Mesenchymal stem cell (in vitro differentiated cells and primary cell): ENCODE measurements around the gene DCAF5.
"Not testable (repeated sequence)": the region's sequence is repeated elsewhere in the genome, so short reads cannot be mapped to it uniquely, and the experiment has no call there.

Experiments
- DNase-seq: peaks from one replicate; pipeline ENCODE4 v3.0.0-alpha.2; 2013
- H2AFZ ChIP-seq: one replicate; pipeline ENCODE4 v1.6.1; 2013; ENCODE audit warnings: low read depth, mild to moderate bottlenecking, control low read depth, inconsistent platforms, low read length, moderate library complexity
- H2AK5ac ChIP-seq: 2 replicates; pipeline ENCODE4 v1.6.1; 2013; ENCODE audit warnings: low read length, moderate library complexity, mild to moderate bottlenecking, inconsistent platforms; ENCODE audit not compliant: severe bottlenecking
- H2BK120ac ChIP-seq: one replicate; pipeline ENCODE4 v1.6.1; 2013; ENCODE audit warnings: low read depth, mild to moderate bottlenecking, inconsistent platforms, low read length, moderate library complexity
- H2BK12ac ChIP-seq, 2 experiments: one replicate each; pipeline ENCODE4 v1.6.1; 2013; ENCODE audit warnings: inconsistent platforms in 2 of 2, low read length in 2 of 2, mild to moderate bottlenecking in 2 of 2, moderate library complexity in 2 of 2, control low read depth in 1 of 2
- H2BK15ac ChIP-seq: one replicate; pipeline ENCODE4 v1.6.1; 2013; ENCODE audit warnings: mild to moderate bottlenecking, low read depth, inconsistent platforms; ENCODE audit not compliant: poor library complexity, severe bottlenecking
- H2BK5ac ChIP-seq: 2 replicates; pipeline ENCODE4 v1.6.1; 2013; ENCODE audit warnings: low read depth, mild to moderate bottlenecking, low read length, control low read depth, inconsistent platforms; ENCODE audit not compliant: poor library complexity, severe bottlenecking
- H3K14ac ChIP-seq, 2 experiments: one replicate each; pipeline ENCODE4 v1.6.1; 2013; ENCODE audit warnings: inconsistent platforms in 2 of 2, low read length in 2 of 2, control low read depth in 1 of 2, mild to moderate bottlenecking in 1 of 2, moderate library complexity in 1 of 2
- H3K18ac ChIP-seq, 2 experiments: one replicate each; pipeline ENCODE4 v1.6.1; 2013; ENCODE audit warnings: inconsistent platforms in 2 of 2, low read length in 2 of 2, control low read depth in 1 of 2, low read depth in 1 of 2, mild to moderate bottlenecking in 1 of 2
- H3K23ac ChIP-seq, 2 experiments: one replicate each; pipeline ENCODE4 v1.6.1; 2013; ENCODE audit warnings: inconsistent platforms in 2 of 2, low read length in 2 of 2, mild to moderate bottlenecking in 2 of 2, moderate library complexity in 2 of 2, control low read depth in 1 of 2
- H3K27ac ChIP-seq: 2 replicates; pipeline ENCODE4 v1.5.1; 2013; ENCODE audit warnings: mild to moderate bottlenecking, moderate library complexity, low read length, control low read depth, inconsistent platforms; ENCODE audit not compliant: poor library complexity, severe bottlenecking
- H3K27me3 ChIP-seq, 2 experiments: 2 replicates each; pipeline versions ENCODE4 v1.6.1 to v1.7.0; 2013; ENCODE audit warnings: low read length in 2 of 2, mild to moderate bottlenecking in 2 of 2, moderate library complexity in 2 of 2, control low read depth in 1 of 2, inconsistent platforms in 1 of 2; ENCODE audit not compliant: control insufficient read depth in 1 of 2, insufficient read depth in 1 of 2
- H3K36me3 ChIP-seq, 2 experiments: 2 replicates each; pipeline versions ENCODE4 v1.6.1 to v1.7.0; 2013; ENCODE audit warnings: low read length in 2 of 2, control low read depth in 1 of 2, inconsistent platforms in 1 of 2, low read depth in 1 of 2, mild to moderate bottlenecking in 1 of 2; ENCODE audit not compliant: insufficient read depth in 2 of 2, control insufficient read depth in 1 of 2
- H3K4ac ChIP-seq, 2 experiments: one replicate each; pipeline ENCODE4 v1.6.1; 2013; ENCODE audit warnings: inconsistent platforms in 2 of 2, low read length in 2 of 2, mild to moderate bottlenecking in 2 of 2, moderate library complexity in 2 of 2, control low read depth in 1 of 2, low read depth in 1 of 2
- H3K4me1 ChIP-seq: 2 replicates; pipeline ENCODE4 v1.6.1; 2013; ENCODE audit warnings: low read depth, low read length, control low read depth; ENCODE audit not compliant: control insufficient read depth, insufficient read depth
- H3K4me2 ChIP-seq: 2 replicates; pipeline ENCODE4 v1.6.1; 2013; ENCODE audit warnings: low read length, mild to moderate bottlenecking, inconsistent platforms; ENCODE audit not compliant: poor library complexity, severe bottlenecking
- H3K4me3 ChIP-seq, 2 experiments: 2 replicates each; pipeline versions ENCODE4 v1.5.1 to v1.7.0; 2013; ENCODE audit warnings: low read length in 2 of 2, mild to moderate bottlenecking in 2 of 2, control low read depth in 1 of 2, low read depth in 1 of 2; ENCODE audit not compliant: insufficient read depth in 1 of 2
- H3K79me1 ChIP-seq: replicated peaks from 2 replicates; pipeline ENCODE4 v1.6.1; 2013; ENCODE audit warnings: mild to moderate bottlenecking, control low read depth, low read length, inconsistent platforms; ENCODE audit not compliant: poor library complexity, severe bottlenecking
- H3K9ac ChIP-seq: 2 replicates; pipeline ENCODE4 v1.7.0; 2013; ENCODE audit warnings: mild to moderate bottlenecking, low read length, moderate library complexity
- H3K9me3 ChIP-seq: 2 replicates; pipeline ENCODE4 v1.7.0; 2013; ENCODE audit warnings: mild to moderate bottlenecking, low read length; ENCODE audit not compliant: control insufficient read depth
- H4K8ac ChIP-seq: one replicate; pipeline ENCODE4 v1.6.1; 2013; ENCODE audit warnings: inconsistent platforms, mild to moderate bottlenecking, low read length, moderate library complexity
- H4K91ac ChIP-seq: one replicate; pipeline ENCODE4 v1.6.1; 2013; ENCODE audit warnings: mild to moderate bottlenecking, low read length, inconsistent platforms
- WGBS: methylation state at CpG from one replicate; pipeline ENCODE4 v1.1.7; 2013; ENCODE audit warnings: mixed read lengths; 5-methylcytosine and 5-hydroxymethylcytosine counted together

DCAF5 gene

GRCh38 chr14:69027242-69027913 is 125.5 kb downstream of the DCAF5 start:
- H3K4me3 ChIP-seq: no peak overlapping the region
- H3K36me3 ChIP-seq: no peaks in the 10 kb centered on the region
- H3K4me1 ChIP-seq: no peaks in the 10 kb centered on the region
- DNase-seq: peak; percentile 69
- H3K27ac ChIP-seq: no peak overlapping the region
- H2BK15ac ChIP-seq: no peak overlapping the region
- H2BK5ac ChIP-seq: no peak overlapping the region
- H4K8ac ChIP-seq: no peak overlapping the region
- no peak overlapping the region for H3K14ac ChIP-seq
- peak overlapping the region in 1 of 2 experiments; percentile 5 for H2BK12ac ChIP-seq
- H3K27me3 ChIP-seq: no peaks in the 10 kb centered on the region
- H4K91ac ChIP-seq: no peak overlapping the region
- H2AFZ ChIP-seq: no peak overlapping the region
- no peaks in the 10 kb centered on the region for H3K79me1 ChIP-seq
- 50% methylated on average over 1 of the region's 1 CpG for WGBS
- H3K18ac ChIP-seq: no peak overlapping the region
- H3K9ac ChIP-seq: no peak overlapping the region
- H3K4me2 ChIP-seq: no peak overlapping the region
- no peak overlapping the region for H3K23ac ChIP-seq
- H2BK120ac ChIP-seq: no peak overlapping the region
- H2AK5ac ChIP-seq: no peak overlapping the region
- H3K9me3 ChIP-seq: no peaks in the 10 kb centered on the region
- no peak overlapping the region for H3K4ac ChIP-seq

DNA sequence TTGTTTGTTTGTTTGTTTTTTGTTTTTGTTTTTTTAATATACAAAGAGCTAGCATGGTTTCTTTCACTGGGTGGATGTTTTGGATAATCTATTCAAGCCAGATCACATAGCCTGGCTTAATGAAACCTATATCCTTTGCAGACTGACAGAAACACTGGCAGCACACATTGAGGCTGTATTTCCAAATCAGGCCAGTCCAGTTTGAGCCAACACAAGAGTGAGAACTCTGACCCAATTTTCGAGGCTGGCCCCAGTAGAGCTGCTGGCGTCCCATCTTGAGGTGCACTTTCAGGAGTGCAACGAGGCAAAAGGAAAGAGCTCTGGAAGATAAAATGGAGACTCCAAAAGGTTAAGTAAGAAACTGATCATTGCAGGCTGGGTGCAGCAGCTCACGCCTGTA is 129.9 kb downstream of the DCAF5 start:
- no peaks in the 10 kb centered on the region for H3K4me1 ChIP-seq
- no peak overlapping the region for H2BK12ac ChIP-seq
- 87% methylated on average over 4 of the region's 4 CpGs for WGBS
- no peak overlapping the region for H3K14ac ChIP-seq
- no peak overlapping the region for H3K23ac ChIP-seq
- H2BK120ac ChIP-seq: no peak overlapping the region
- H3K18ac ChIP-seq: no peak overlapping the region
- no peaks in the 10 kb centered on the region for H3K9me3 ChIP-seq
- H4K8ac ChIP-seq: no peak overlapping the region
- no peak overlapping the region for H4K91ac ChIP-seq
- H3K79me1 ChIP-seq: no peaks in the 10 kb centered on the region
- H3K4me2 ChIP-seq: no peak overlapping the region
- H3K27ac ChIP-seq: no peak overlapping the region
- no peak for DNase-seq
- no peak overlapping the region for H2BK5ac ChIP-seq
- H3K9ac ChIP-seq: no peak overlapping the region
- H3K27me3 ChIP-seq: no peaks in the 10 kb centered on the region
- H2BK15ac ChIP-seq: no peak overlapping the region
- no peaks in the 10 kb centered on the region for H3K36me3 ChIP-seq
- H2AK5ac ChIP-seq: no peak overlapping the region
- H2AFZ ChIP-seq: no peak overlapping the region
- no peak overlapping the region for H3K4ac ChIP-seq
- H3K4me3 ChIP-seq: no peak overlapping the region

GRCh38 chr14:69022093-69022492 is 130.8 kb downstream of the DCAF5 start:
- H3K18ac ChIP-seq, H3K79me1 ChIP-seq, H2BK5ac ChIP-seq, H3K9me3 ChIP-seq, H3K27ac ChIP-seq, H4K91ac ChIP-seq, H2AK5ac ChIP-seq, DNase-seq, H3K4me1 ChIP-seq, H2BK15ac ChIP-seq, H3K14ac ChIP-seq, H3K9ac ChIP-seq, H3K36me3 ChIP-seq, H2BK12ac ChIP-seq, H2BK120ac ChIP-seq, H3K4me3 ChIP-seq, H3K27me3 ChIP-seq, H2AFZ ChIP-seq, H3K4me2 ChIP-seq, H3K4ac ChIP-seq: not testable (repeated sequence)
- Histone ChIP-seq H3K23ac (peak overlapping the region in 1 of 2 experiments; percentile 87), H4K8ac (peak overlapping the region; percentile 19)
- WGBS: 98% methylated on average over 7 of the region's 8 CpGs

- H3K4me2 ChIP-seq: no peak overlapping the region
- no peak overlapping the region for H2BK12ac ChIP-seq
- no peaks in the 10 kb centered on the region for H3K79me1 ChIP-seq
- no peaks in the 10 kb centered on the region for H3K36me3 ChIP-seq
- H3K9ac ChIP-seq: no peak overlapping the region
- H3K4ac ChIP-seq: no peak overlapping the region
- no peak overlapping the region for H2BK120ac ChIP-seq
- no peak for DNase-seq
- peaks cover 8% of the 10 kb centered on the region for H3K4me1 ChIP-seq
- no peak overlapping the region for H2AK5ac ChIP-seq
- no peak overlapping the region for H2AFZ ChIP-seq
- no peak overlapping the region for H3K27ac ChIP-seq
- H3K27me3 ChIP-seq: no peaks in the 10 kb centered on the region
- H3K23ac ChIP-seq: no peak overlapping the region
- H3K4me3 ChIP-seq: no peak overlapping the region
- H2BK15ac ChIP-seq: no peak overlapping the region
- no peak overlapping the region for H3K18ac ChIP-seq
- 100% methylated on average over 1 of the region's 4 CpGs for WGBS
- no peak overlapping the region for H2BK5ac ChIP-seq
- no peak overlapping the region for H4K8ac ChIP-seq
- H4K91ac ChIP-seq: no peak overlapping the region
- no peak overlapping the region for H3K14ac ChIP-seq
- no peaks in the 10 kb centered on the region for H3K9me3 ChIP-seq
Observed at GRCh38 chr14:69017706-69018105, 135.2 kb downstream of the DCAF5 start.
